Spleen (tissue), 11 donors: ENCODE data around the gene TMEM88. TPM values are rescaled to one million over a fixed set of nuclear protein-coding genes. Genes with fewer than 3 reads are reported as not detected.

Experiments used
- DNase-seq: peaks from one replicate; pipeline ENCODE4 v3.0.0-alpha.2; 2020
- H3K27ac ChIP-seq, 8 donors: fragments of 200-600 bp; sonication (generic) in 7 of 8; 1 replicate in 4 of 8; 2 replicates in 4 of 8; pipeline versions ENCODE4 v1.5.0 to v1.8.0; 2016 to 2021; ENCODE audit warnings: inconsistent platforms in 4 of 8, mild to moderate bottlenecking in 4 of 8, moderate library complexity in 1 of 8
- H3K27me3 ChIP-seq, 7 donors: fragments of 200-600 bp; sonication (generic) in 6 of 7; replicated peaks in 1 of 7; 1 replicate in 4 of 7; 2 replicates in 3 of 7; pipeline versions ENCODE4 v1.5.0 to v1.8.0; 2016 to 2021; ENCODE audit warnings: inconsistent platforms in 3 of 7, mild to moderate bottlenecking in 1 of 7
- H3K36me3 ChIP-seq, 6 donors: fragments of 200-600 bp; sonication (generic) in 5 of 6; 1 replicate in 4 of 6; 2 replicates in 2 of 6; pipeline versions ENCODE4 v1.5.0 to v1.8.0; 2016 to 2021; ENCODE audit warnings: inconsistent platforms in 2 of 6
- H3K4me1 ChIP-seq, 6 donors: fragments of 200-600 bp; sonication (generic) in 5 of 6; 1 replicate in 3 of 6; 2 replicates in 3 of 6; pipeline versions ENCODE4 v1.5.0 to v1.8.0; 2016 to 2021; ENCODE audit warnings: inconsistent platforms in 3 of 6
- H3K4me3 ChIP-seq, 8 donors: fragments of 200-600 bp; sonication (generic) in 7 of 8; 1 replicate in 4 of 8; 2 replicates in 4 of 8; pipeline versions ENCODE4 v1.5.0 to v1.8.0; 2016 to 2021; ENCODE audit warnings: inconsistent platforms in 4 of 8, mild to moderate bottlenecking in 4 of 8, moderate library complexity in 2 of 8
- H3K9me3 ChIP-seq, 8 donors: fragments of 200-600 bp; sonication (generic) in 7 of 8; 1 replicate in 4 of 8; 2 replicates in 4 of 8; pipeline versions ENCODE4 v1.5.0 to v1.8.0; 2016 to 2021; ENCODE audit warnings: inconsistent platforms in 4 of 8
- CTCF ChIP-seq, 11 experiments: fragments of 200-600 bp in 7 of 11; fragments of 450-650 bp in 4 of 11; sonication (generic) in 4 of 11; IDR thresholded peaks in 8 of 11; conservative IDR thresholded peaks in 3 of 11; 1 replicate in 7 of 11; 2 replicates in 4 of 11; pipeline versions ENCODE4 v1.4.0 to v1.8.0; 2016 to 2021; ENCODE audit warnings: antibody characterized with exemption in 11 of 11, inconsistent platforms in 4 of 11, mild to moderate bottlenecking in 1 of 11
- POLR2A ChIP-seq, 3 donors: fragments of 450-650 bp; IDR thresholded peaks; one replicate each; pipeline ENCODE4 v1.5.1; 2017; ENCODE audit warnings: antibody characterized with exemption in 3 of 3, mild to moderate bottlenecking in 1 of 3
- POLR2AphosphoS5 ChIP-seq, 3 donors: sonication (generic); formaldehyde crosslinking; IDR thresholded peaks; one replicate each; pipeline ENCODE4 v1.5.1; 2017; ENCODE audit warnings: antibody characterized with exemption in 3 of 3
- WGBS, 5 donors: extraction: QIAGEN DNeasy Blood & Tissue Kit in 3 of 5; methylation state at CpG; one replicate each; pipeline versions ENCODE4 v1.1.5 to v1.1.7; 2013 to 2018; 5-methylcytosine and 5-hydroxymethylcytosine counted together
- intact Hi-C: fragments of 100-400 bp; cut with DNase I; formaldehyde crosslinking; loops from one replicate; pipeline ENCODE4 v1.15.0; 2023; ENCODE audit warnings: low total_unique reads
- polyA plus RNA-seq, 3 donors: library from polyadenylated mRNA; stranded (reverse); fragments of 200-250 nt; gene quantifications; one replicate each; pipeline ENCODE4 v1.2.1, GENCODE V29; 2013
- total RNA-seq, 7 donors: library from RNA; depleted of rRNA in 3 of 7; stranded (reverse); fragments of >200 nt in 3 of 7; fragmentation: NEBNext Ultra II Directional in 4 of 7; extraction: Animal tissue kit (Norgen Biotek cat#: 25700) in 4 of 7; gene quantifications; one replicate each; pipeline versions ENCODE4 v1.1.0 to v1.2.1, GENCODE V29; 2016 to 2021
- donor health status: healthy with polysubstance abuse.
- donor health status: DM: no; HTN: no; CAD: no; lungs with moderate emphysema.
- donor health status: DM: no; HTN: no; CAD: no.
- donor health status: Bipolar disorder and iron deficiency.
- donor health status: healthy.
- donor health status: DM: no; HTN: no; CAD: no.
- donor health status: DM: yes; HTN: yes; CAD: no.

TMEM88 gene
- total and polyA plus RNA-seq, 10 donors = 5.2 to 31.8 (median 14.5) TPM

- peak; percentile 85 for DNase-seq
- H3K4me1 ChIP-seq = peaks cover 30 to 92% (median 51%) of the 10 kb centered on the region in 6 donors
- WGBS, 5 donors = 89 to 94% (median 91%) methylated on average over 31 to 51 of the region's 51 CpGs
- H3K36me3 ChIP-seq = peaks cover 3 to 81% (median 60%) of the 10 kb centered on the region in 6 donors
- H3K27ac ChIP-seq = peak overlapping the region in 3 of 8 donors; percentile 38 to 67 (median 61)
- H3K4me3 ChIP-seq = no peak overlapping the region
- no peaks in the 10 kb centered on the region for H3K27me3 ChIP-seq
- no peaks in the 10 kb centered on the region for H3K9me3 ChIP-seq
- TF ChIP-seq POLR2A (IDR thresholded peaks at IDR 0.05) = no peak
- TF ChIP-seq POLR2AphosphoS5 (IDR thresholded peaks at IDR 0.05) = peak; percentile 26 to 72 (median 41)
- TF ChIP-seq CTCF (IDR thresholded peaks at IDR 0.05 in 8 of 11, conservative IDR thresholded peaks at IDR 0.05 in 3 of 11) = peak in 1 of 11 experiments; percentile 7
- intact Hi-C loops = no loop called here
Measured at GRCh38 chr17:7852919-7853690, 1.8 kb upstream of the TMEM88 start.

GRCh38 chr17:7853691-7854038 lies 1.2 kb upstream of the TMEM88 start:
- peak; percentile 75 for DNase-seq
- 86 to 94% (median 89%) methylated on average over 21 of the region's 21 CpGs for WGBS, 5 donors
- H3K4me1 ChIP-seq = peaks cover 35 to 95% (median 56%) of the 10 kb centered on the region in 6 donors
- H3K4me3 ChIP-seq = no peak overlapping the region
- no peaks in the 10 kb centered on the region for H3K9me3 ChIP-seq
- peak overlapping the region in 1 of 8 donors; percentile 99 for H3K27ac ChIP-seq
- H3K36me3 ChIP-seq = peaks cover 3 to 75% (median 55%) of the 10 kb centered on the region in 6 donors
- H3K27me3 ChIP-seq = no peaks in the 10 kb centered on the region
- intact Hi-C loops = no loop called here
- TF ChIP-seq POLR2AphosphoS5 (IDR thresholded peaks at IDR 0.05) (no peak), CTCF (IDR thresholded peaks at IDR 0.05 in 8 of 11, conservative IDR thresholded peaks at IDR 0.05 in 3 of 11) (no peak), POLR2A (IDR thresholded peaks at IDR 0.05) (no peak)

- TF ChIP-seq POLR2AphosphoS5 (IDR thresholded peaks at IDR 0.05) (no peak), CTCF (IDR thresholded peaks at IDR 0.05 in 8 of 11, conservative IDR thresholded peaks at IDR 0.05 in 3 of 11) (no peak), POLR2A (IDR thresholded peaks at IDR 0.05) (no peak)
- WGBS, 5 donors = 80 to 87% (median 83%) methylated on average over 31 of the region's 31 CpGs
- intact Hi-C loops = no loop called here
Measured at GRCh38 chr17:7854078-7854777, 638 bp upstream of the TMEM88 start.

GRCh38 chr17:7855660-7856010 lies 769 bp downstream of the TMEM88 start:
- Histone ChIP-seq H3K27me3 (no peaks in the 10 kb centered on the region), H3K27ac (peak overlapping the region; percentile 7 to 99 (median 95)), H3K4me1 (peaks cover 39 to 84% (median 61%) of the 10 kb centered on the region in 6 donors), H3K4me3 (peak overlapping the region in 7 of 8 donors; percentile 15 to 79 (median 71)), H3K9me3 (no peaks in the 10 kb centered on the region), H3K36me3 (peaks cover 0 to 69% (median 36%) of the 10 kb centered on the region in 6 donors)
- intact Hi-C loops = no loop called here
- WGBS, 5 donors = 20 to 37% (median 31%) methylated on average over 15 of the region's 15 CpGs
- TF ChIP-seq CTCF (IDR thresholded peaks at IDR 0.05 in 8 of 11, conservative IDR thresholded peaks at IDR 0.05 in 3 of 11) (no peak), POLR2AphosphoS5 (IDR thresholded peaks at IDR 0.05) (no peak), POLR2A (IDR thresholded peaks at IDR 0.05) (no peak)
- no peak for DNase-seq

More at GRCh38 chr17:7854078-7854777, 638 bp upstream of the TMEM88 start:
- Histone ChIP-seq H3K9me3 (no peaks in the 10 kb centered on the region), H3K27me3 (no peaks in the 10 kb centered on the region), H3K4me3 (peak overlapping the region in 2 of 8 donors; percentile 71 to 79), H3K27ac (peak overlapping the region in 4 of 8 donors; percentile 94 to 99 (median 96)), H3K36me3 (peaks cover 3 to 73% (median 50%) of the 10 kb centered on the region in 6 donors), H3K4me1 (peaks cover 39 to 95% (median 61%) of the 10 kb centered on the region in 6 donors)
- peak; percentile 82 for DNase-seq
